DMS153 treated with DMSO at 0.1 percent for 48 hours (cell line): ENCODE measurements around the gene NLRC4.
"Not testable (repeated sequence)": the region's sequence is repeated elsewhere in the genome, so short reads cannot be mapped to it uniquely, and the experiment has no call there.

ENCODE experiments used
- DNase-seq: peaks from one replicate; lab custom pipeline; 2025; ENCODE audit not compliant: unreplicated experiment; lab: John Stamatoyannopoulos, UW

The NLRC4 gene

DNA sequence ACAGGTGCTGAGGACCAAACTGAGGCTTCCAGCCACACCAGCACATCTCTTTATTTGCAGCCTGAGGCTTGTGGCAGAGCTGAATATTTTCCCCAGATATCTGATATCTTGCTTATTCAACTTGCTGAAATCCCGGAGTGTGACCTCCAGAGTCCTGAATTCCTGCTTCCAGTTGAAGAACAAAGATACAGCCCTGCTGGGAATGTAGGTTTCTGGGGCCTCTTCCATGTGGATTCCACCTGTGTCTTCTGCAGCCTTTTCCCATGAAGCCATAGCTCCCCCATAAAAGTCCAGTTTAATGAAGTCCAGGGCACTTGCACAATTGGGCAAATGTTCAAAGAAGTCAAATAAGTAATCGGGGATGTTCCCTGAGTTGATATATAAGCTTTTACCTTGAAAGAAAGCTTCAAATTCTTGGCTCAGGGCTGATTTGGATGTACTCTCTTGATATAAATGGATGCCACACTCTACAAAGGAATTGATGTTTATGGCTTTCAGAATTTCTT is 14.9 kb downstream of the NLRC4 start:
- DNase-seq, result no peak

DNA sequence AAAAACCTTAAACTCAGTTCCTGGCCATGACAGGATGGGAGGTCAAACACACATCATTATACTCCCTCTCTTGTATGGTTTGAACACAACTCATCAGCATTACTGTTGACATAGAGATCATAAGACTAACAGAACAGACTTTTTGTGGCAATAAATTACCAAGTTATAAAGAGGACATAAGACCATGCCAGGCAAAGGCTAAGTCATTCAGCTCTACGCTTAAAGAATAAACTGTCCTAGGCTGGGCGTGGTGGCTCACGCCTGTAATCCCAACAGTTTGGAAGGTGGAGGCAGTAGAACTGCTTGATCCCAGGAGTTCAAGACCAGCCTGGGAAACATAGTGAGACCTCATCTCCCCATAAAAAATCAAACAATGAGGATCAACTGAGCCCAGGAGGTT is 16.4 kb downstream of the NLRC4 start:
- DNase-seq, result no peak

DNA sequence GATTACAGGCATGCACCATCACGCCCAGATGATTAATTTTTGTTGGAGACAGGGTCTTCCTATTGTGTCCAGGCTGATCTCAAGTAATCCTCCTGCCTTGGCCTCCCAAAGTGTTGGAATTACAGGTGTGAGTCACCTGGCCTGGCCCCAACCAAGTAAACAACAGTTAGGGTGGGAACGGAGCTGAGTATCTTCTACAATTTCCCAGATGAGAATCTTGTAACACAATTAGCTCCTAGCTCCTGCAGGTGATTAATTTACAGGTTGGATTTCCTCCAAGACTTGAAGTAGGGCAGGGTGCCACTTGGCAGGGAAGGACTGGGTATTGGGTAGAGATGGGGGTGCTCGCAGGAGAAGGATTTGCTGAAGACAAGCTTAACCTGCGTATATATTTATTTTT is 17.8 kb downstream of the NLRC4 start:
- DNase-seq, result no peak

DNA sequence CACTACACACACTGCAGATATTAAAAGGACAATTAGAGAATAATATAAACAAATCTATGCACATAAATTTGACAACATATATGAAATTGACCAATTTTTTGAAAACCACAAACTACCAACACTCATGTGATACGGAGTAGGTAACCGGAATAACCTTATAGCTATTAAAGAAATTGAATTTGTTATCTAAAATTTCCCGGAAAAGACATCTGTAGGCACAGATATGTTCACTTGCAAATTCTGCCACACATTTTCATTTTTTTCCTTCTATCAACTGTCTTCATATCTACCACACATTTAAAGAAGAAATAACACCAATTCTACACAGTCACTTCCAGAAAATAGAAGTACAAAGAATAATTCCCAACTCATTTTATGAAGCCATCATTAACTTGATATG is 22.4 kb downstream of the NLRC4 start:
- no peak for DNase-seq

DNA sequence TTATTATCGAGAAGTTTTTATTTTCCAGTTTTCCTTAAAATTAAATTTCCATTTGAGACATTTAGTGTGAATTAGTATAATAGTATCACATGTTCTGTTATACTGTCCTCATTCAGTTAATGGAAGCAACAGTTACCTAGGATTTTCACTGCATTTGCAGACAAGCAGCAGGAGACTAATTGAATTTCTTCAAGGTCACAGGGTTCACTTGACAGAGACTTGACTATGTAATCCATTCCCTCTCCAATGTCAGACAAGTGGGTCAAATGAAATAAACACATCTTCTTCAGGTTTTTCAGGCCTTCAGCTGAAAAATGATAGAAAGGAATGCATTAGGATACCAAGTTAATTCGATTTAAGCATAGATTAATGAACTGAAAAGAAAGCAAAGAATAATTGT is 26.7 kb downstream of the NLRC4 start:
- DNase-seq, result no peak

DNA sequence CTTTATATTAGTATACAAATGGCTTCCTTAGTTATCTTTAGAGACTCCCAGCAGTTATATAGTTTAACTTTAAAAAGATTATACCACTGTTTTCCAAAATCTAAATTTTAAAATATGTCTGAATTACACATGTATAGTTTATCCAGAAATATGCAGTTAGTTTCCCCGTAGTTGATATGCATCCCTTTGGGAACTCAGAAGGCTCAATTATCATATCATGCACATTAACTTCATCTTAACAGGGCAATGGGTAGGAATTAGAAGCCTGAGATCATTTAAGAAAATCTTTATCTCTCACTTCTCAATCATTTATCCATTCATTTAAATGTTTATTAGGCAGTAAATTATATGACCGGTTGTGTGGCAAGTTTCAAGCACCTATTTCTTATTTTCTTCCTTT is 27.2 kb downstream of the NLRC4 start:
- no peak for DNase-seq

DNA sequence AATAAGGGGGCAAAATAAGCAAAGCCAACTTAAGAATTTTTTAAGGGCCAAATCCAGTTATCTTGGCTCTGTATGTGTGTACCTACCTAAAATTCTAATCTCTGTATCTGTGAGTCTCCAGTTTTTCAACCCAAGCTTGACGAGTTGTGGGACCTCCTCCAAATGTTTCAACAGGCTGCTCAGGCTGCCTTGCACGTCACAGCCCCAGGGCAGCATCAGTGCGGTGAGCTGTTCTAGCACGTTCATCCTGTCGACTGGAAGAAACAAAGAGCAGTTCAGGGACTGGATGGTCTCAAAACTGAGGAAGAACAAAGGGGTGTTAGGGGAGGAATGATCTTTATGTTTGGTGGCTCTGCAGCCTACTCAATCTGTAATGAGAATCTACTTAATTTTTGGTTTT is 29.4 kb downstream of the NLRC4 start:
- DNase-seq, result no peak

DNA sequence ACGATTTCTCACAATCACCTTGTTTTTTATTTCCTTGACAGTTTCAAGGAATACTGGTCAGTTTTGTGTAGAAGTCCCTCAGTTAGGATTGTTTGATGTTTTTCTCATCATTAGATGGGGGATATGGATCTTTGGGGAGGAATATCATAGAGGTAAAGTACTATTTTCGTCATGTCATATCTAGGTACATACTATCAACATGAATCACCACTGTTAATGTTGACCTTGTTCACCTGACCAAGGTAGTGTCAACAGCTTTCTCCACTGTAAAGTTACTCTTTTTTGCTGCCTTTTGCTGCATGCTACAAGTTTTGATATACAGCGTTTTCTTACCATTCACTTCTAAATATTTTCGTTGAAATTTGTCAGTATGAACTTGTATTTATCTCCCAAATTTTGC is 32.7 kb downstream of the NLRC4 start:
- DNase-seq, result no peak

DNA sequence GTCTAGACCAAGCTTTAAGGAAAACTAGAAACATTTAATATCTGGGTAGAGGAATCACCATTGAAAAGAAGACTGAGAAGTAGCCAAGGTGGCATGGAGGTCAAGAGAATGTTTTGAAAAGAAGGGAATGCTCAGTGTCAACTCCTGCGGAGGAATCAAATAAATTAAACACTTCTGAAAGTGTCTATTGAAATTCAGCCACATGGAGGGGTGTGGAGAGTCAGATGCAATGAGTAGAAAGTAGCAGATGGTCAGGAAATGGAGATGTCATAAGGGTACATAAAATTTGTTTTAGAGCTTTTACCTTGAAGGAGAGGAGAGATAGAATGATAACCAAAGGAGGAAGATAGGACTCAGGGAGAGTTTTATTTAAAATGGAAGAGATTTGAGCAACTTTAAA is 35.1 kb downstream of the NLRC4 start:
- no peak for DNase-seq

DNA sequence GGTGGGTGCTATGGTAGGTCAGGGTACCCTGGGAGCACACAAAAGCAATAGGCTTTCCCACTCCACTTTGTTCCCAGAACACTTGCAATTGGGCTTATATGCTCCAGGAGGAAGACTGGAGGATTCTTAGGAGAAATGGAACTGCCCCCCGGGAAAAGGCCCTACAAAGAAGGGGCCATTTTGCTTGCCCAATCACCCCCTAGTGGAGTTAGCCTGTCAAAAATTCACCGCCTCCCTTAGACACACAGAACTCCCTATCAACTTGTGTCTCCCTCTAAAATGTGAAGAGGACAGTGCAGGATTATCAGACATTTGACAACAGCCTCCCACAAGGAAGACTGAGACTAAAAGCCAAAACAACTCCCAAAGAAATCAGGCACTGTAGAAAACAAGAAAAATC is 36.5 kb downstream of the NLRC4 start:
- no peak for DNase-seq

DNA sequence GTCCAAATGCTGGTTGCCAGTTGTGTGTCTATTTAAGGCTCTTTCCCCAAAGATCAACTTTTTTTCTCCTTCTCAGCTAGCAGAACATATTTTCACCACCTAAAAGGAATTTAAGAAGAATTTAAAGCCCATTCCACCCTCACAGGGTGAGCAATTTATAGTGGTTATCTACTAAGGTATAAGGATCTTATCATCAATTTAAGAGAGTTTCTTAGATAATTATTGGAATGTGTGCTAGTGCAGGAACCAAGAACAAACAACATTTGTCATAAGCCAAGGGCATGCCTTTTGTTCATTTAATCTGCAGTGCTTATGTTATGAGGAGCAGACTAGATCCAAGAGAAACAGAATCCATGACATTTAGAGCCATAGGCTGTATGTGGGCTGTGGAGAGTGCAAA is 37.2 kb downstream of the NLRC4 start:
- no peak for DNase-seq

DNA sequence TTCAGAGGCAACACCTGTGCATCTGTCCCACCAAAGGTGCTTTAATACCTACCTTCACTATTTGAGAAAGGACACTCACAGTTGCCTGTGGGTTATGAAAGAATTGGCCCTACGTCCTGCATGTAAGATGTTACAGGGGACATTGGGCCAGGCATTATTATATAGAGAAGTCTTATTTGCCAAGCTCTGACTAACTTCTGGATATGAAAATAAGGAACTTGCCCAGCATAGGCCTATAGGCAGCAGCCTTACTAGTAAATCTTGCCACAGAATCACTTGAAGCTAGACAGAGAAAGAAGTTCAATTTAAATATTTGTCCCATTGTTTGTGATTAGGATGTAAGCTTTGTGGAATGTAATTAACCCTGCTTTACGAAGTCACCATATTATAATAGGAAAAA is 41.7 kb downstream of the NLRC4 start:
- DNase-seq, result no peak

DNA sequence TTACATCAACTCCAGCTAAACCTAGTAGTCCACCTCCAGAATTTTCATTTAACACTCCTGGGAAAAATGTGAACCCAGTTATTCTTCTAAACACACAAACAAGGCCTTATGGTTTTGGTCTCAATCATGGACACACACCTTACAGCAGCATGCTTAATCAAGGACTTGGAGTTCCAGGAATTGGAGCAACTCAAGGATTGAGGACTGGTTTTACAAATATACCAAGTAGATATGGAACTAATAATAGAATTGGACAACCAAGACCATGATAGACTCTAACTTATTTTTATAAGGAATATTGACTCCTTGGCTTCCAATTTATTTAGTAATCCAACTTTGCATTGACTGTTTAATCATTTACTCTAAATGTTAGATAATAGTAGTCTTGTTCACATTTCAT is 44.2 kb downstream of the NLRC4 start:
- DNase-seq, result no peak

DNA sequence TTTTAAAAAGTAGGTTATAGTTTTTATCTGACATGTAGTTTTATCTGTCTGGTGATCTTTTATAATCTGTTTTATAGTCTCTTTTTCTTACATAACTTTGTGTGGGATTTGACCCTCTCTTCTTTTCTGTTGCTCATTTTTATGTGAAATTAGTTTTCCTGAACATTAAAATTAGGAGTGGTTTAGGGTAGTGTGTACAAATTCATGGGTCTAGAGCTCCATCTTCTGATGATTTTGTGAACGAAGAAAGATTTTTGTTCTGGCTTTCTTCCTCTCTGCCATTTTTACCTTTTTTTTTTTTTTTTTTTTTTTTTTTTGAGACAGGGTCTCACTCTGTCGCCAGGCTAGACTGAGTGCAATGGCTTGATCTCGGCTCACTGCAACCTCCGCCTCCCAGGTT is 52.4 kb downstream of the NLRC4 start:
- no peak for DNase-seq

DNA sequence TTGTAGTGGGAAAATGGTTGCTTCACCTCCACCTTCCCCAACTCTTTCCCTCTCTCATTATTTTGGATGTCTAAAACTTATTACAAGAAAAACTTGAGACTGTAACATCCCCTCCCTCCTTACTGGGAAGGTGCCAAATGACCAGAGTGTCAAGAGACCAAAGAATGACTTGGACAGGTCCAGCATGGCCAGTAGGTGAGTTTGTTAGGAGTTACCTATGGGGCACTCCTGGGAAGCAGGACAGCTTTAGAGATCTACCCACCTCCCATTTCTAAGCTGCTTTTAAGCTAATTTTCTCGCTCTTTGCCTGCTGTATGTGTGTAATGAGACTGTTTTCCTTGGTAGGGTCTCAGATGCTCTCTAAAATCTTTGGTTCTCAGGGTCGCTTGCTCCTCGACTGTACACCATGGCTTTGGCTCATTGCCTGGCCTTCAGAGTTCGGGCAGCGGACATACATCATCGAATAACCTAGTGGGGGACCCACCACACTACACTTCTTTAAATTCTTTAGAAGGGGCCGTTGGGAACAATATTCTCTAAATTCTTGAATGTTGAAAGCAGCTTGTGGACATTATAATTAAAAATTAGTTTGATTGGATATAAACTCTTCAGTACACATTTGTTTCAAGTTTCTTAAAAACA is 53.8 kb downstream of the NLRC4 start:
- DNase-seq, result no peak

DNA sequence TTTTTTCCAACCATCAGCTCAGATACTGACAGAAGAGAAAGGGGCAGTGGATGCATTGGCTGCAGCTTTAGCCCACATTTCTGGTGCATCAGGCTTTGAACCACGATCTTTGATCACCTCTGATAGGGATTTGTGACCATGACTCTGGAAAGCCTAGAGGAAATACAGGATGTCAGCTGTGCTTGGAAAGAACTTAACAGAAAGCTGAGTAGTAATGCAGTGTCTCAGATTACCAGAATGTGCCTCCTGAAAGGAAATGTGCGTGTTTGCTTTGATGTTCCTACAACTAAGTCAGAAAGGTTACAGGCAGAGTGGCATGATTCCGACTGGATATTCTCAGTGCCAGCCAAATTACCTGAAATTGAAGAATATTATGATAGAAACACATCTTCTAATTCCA is 61.3 kb downstream of the NLRC4 start:
- DNase-seq, result not testable (repeated sequence)

DNA sequence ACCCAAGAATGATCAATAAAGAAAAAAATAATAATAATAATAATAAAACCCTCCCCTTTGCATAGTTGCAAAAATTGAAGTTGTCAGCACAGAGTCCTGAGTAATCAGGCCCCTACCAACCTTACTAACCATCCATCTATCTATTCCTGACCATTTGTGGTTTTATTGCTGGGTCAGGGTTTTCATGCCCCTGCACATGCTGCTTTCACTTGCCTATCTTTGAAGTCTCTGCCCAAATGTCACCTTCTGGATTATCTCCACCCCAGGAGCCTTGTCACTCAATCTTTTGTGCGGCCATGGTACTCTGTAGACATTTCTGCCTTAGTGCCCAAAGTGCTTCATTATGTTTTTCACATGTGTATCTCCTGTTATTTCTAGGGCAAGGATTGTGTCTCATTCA is 63.9 kb downstream of the NLRC4 start:
- no peak for DNase-seq

DNA sequence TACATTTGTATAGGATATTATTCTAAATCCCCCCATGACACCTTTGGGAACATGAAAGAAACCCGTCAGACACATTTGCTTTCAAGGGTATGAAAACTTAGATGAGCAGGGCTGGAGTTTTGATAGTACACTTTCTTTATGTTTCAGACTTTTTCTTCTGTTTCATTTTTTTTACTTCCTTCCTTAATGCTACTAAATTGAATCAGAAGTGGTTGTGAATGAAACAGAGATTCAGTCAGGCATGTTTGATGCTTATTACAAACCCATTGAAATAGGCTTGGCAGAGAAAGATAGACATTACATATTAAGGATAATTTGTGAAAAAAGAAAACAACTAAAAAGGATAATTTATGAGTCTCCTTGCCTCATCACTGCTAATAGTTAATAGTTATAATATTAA is 72.3 kb downstream of the NLRC4 start:
- DNase-seq, result no peak

DNA sequence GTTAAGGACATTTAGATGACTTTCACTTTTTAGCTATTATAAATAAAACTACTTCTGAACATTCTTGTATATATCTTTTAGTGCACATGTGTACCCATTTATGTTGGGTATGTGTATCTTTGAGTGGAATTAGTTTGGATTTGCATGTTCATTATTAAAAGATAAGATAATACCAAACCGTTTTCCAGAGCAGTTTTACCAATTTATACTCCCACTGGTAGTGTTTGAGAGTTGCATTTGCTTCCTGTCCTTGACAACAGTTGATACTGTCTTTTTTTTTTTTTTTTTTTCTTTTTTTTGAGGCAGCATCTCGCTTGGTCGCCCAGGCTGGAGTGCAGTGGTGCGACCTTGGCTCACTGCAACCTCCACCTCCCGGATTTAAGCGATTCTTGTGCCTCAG is 75.7 kb downstream of the NLRC4 start:
- no peak for DNase-seq

DNA sequence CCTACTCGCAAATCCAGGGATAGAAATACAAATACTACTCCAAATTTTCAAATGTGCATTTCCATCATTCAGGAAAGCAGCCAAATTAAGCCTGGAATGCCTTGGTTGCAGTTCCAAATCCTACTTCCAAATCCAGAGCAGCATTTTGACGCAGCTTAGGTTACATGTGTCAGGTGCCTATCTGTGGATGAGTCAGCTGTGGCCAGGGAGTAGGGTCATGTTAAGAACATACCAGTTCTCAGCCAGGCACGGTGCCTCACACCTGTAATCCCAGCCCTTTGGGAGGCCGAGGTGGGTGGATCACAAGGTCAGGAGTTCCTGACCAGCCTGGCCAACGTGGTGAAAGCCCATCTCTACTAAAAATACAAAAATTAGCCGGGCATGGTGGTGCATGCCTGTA is 82.0 kb downstream of the NLRC4 start:
- no peak for DNase-seq
